Measurements from ENCODE around the gene NAALADL2. TPM values are rescaled to one million over a fixed set of nuclear protein-coding genes. Genes with fewer than 3 reads are reported as not detected.
A peak's percentile ranks its signal among the peaks of the same experiment; 100 is the strongest.

NAALADL2 gene
- total and polyA plus RNA-seq, 7 donors, result 0.56 to 3.3 (median 1.6) TPM

- no peak for TF ChIP-seq CTCF (IDR thresholded peaks at IDR 0.05)
Measured at GRCh38 chr3:174862101-174862500, 3.0 kb downstream of the NAALADL2 start.

DNA sequence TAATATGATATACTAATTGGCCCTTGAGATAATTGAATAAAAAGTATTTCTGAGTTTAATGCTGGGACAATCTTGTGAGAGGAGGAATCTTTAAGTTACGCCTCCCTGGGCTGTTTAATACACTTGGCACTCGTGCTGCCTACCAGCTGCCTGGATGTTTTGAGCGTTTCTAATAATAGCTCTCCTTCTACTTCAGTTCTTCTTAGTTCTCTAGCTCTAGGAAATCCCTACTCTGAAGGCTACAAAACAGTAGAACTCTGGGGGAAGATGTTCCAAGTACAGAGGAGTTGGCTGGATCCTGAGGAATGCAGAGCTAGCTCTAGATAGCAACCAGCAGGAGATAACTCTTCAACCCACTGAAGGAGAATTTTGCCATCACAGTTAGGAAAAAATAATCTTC lies 3.5 kb downstream of the NAALADL2 start:
- Histone ChIP-seq H3K4me1 (no peaks in the 10 kb centered on the region), H3K9me3 (no peaks in the 10 kb centered on the region), H3K36me3 (ENCODE audit: insufficient read depth in 1 of 2, low read depth in 1 of 2) (no peaks in the 10 kb centered on the region), H3K27ac (no peak overlapping the region), H3K4me3 (no peak overlapping the region), H3K27me3 (ENCODE audit: insufficient read depth in 3 of 3, low read length in 2 of 3) (no peaks in the 10 kb centered on the region)
- DNase-seq (no peak), ATAC-seq (peak in 1 of 4 donors; percentile 63)
- intact Hi-C loops (cut with DNase I), result no loop called here
- WGBS, 3 donors, result 30 to 48% (median 32%) methylated on average over 3 of the region's 3 CpGs
- TF ChIP-seq CTCF (IDR thresholded peaks at IDR 0.05), result no peak

More at GRCh38 chr3:174862101-174862500, 3.0 kb downstream of the NAALADL2 start:
- Histone ChIP-seq H3K27me3 (ENCODE audit: insufficient read depth in 3 of 3, low read length in 2 of 3) (no peaks in the 10 kb centered on the region), H3K36me3 (ENCODE audit: insufficient read depth in 1 of 2, low read depth in 1 of 2) (no peaks in the 10 kb centered on the region), H3K4me3 (no peak overlapping the region), H3K27ac (no peak overlapping the region), H3K9me3 (no peaks in the 10 kb centered on the region), H3K4me1 (no peaks in the 10 kb centered on the region)
- intact Hi-C loops (cut with DNase I), result no loop called here
- DNase-seq (no peak), ATAC-seq (no peak)
- WGBS, 3 donors, result 42 to 76% (median 66%) methylated on average over 3 of the region's 3 CpGs

DNA sequence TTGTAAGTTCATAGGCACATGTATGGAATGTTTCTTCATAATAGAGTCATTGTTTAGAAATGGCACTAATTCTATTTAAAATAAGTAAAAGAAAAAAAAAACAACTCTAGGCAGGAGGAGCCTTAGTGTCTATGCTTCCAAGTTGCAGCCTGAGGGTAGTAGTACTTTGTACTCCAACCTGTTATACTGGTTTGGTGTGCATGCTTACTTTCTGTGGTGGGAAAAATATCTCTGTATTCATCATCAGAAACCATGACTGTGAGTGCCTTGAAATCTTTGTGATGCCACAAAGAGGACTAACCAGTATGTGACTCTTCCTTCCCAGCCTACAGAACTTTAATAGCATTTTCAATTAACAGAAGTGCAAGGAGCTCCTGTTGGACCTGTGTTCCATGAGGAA lies 4.4 kb downstream of the NAALADL2 start:
- ATAC-seq, result no peak
- Histone ChIP-seq H3K4me3 (no peak overlapping the region), H3K36me3 (ENCODE audit: insufficient read depth in 1 of 2, low read depth in 1 of 2) (no peaks in the 10 kb centered on the region), H3K27me3 (ENCODE audit: insufficient read depth in 3 of 3, low read length in 2 of 3) (no peaks in the 10 kb centered on the region), H3K27ac (no peak overlapping the region), H3K9me3 (no peaks in the 10 kb centered on the region), H3K4me1 (no peaks in the 10 kb centered on the region)
- TF ChIP-seq CTCF (IDR thresholded peaks at IDR 0.05), result no peak
- DNase-seq, result no peak
- intact Hi-C loops (cut with DNase I), result no loop called here

GRCh38 chr3:174869448-174869847 lies 10.3 kb downstream of the NAALADL2 start:
- H3K4me1 ChIP-seq, result no peaks in the 10 kb centered on the region
- H3K36me3 ChIP-seq (ENCODE audit: insufficient read depth in 1 of 2, low read depth in 1 of 2), result no peaks in the 10 kb centered on the region
- ATAC-seq (no peak), DNase-seq (no peak)
- 47 to 63% (median 60%) methylated on average over 7 of the region's 7 CpGs for WGBS, 3 donors
- H3K27ac ChIP-seq, result no peak overlapping the region
- intact Hi-C loops (cut with DNase I), result no loop called here
- TF ChIP-seq CTCF (IDR thresholded peaks at IDR 0.05), result no peak
- no peaks in the 10 kb centered on the region for H3K9me3 ChIP-seq
- no peak overlapping the region for H3K4me3 ChIP-seq
- H3K27me3 ChIP-seq (ENCODE audit: insufficient read depth in 3 of 3, low read length in 2 of 3), result no peaks in the 10 kb centered on the region

DNA sequence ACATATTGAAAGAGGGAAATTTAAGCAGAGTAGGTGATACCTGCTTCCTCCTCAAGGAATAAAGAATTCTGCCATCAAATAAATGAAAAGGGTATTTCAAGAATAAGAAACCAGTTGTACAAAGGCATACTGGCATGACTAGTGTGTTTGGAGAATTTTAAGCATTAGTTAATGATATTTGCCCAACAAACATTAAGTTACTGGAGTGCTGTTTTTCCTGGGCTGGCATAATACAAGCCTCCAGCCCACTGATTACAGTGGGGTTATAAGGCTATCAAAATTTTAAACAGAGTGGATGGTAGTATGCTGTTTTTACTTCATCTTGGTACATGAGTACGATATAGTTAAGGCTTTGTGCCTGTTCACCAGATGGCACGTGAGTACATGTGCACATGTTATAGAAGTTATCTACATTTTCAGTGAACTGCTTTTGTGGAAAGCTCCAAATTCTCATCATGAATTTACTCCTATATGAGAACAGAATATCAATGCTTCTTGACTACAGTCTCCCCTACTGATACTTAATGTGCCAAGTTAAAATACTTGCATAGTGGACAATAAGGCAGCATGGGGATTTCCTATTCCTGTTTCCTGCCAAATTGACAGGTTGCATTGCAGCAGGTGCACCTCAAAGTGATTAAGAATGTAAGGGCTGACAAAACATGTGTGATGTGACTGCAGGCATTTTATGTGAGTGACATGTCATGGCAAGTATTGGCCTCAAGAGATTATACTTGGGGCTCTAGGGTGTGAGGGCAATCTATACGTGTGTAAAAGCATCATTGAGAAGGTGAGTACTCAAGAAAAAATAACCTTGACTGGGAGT lies 14.9 kb downstream of the NAALADL2 start:
- Histone ChIP-seq H3K36me3 (ENCODE audit: insufficient read depth in 1 of 2, low read depth in 1 of 2) (no peaks in the 10 kb centered on the region), H3K27ac (no peak overlapping the region), H3K27me3 (ENCODE audit: insufficient read depth in 3 of 3, low read length in 2 of 3) (no peaks in the 10 kb centered on the region), H3K4me1 (no peaks in the 10 kb centered on the region), H3K4me3 (no peak overlapping the region), H3K9me3 (no peaks in the 10 kb centered on the region)
- no peak for DNase-seq
- TF ChIP-seq CTCF (IDR thresholded peaks at IDR 0.05), result no peak
- WGBS, 3 donors, result 86 to 88% (median 88%) methylated on average over 3 of the region's 3 CpGs
- intact Hi-C loops (cut with DNase I), result no loop called here
- no peak for ATAC-seq

Data from psoas muscle (tissue), 8 donors.